Lower lobe of right lung (tissue), 2 donors: Measurements from ENCODE around the gene GZMM. TPM values are rescaled to one million over a fixed set of nuclear protein-coding genes. Genes with fewer than 3 reads are reported as not detected.

Experiments
- ATAC-seq, 2 donors: fragments of 200-7000 bp; cut with Tn5 transposase; one replicate each; pipeline ENCODE4 v1.9.1; 2020 to 2022; ENCODE audit warnings: mild to moderate bottlenecking in 2 of 2, moderate library complexity in 2 of 2
- DNase-seq: peaks from one replicate; pipeline ENCODE4 v3.0.0-alpha.2; 2020
- H3K27ac ChIP-seq: fragments of 200-600 bp; one replicate; pipeline ENCODE4 v1.8.0; 2022
- H3K27me3 ChIP-seq: fragments of 200-600 bp; one replicate; pipeline ENCODE4 v1.8.0; 2022; ENCODE audit warnings: low read depth
- H3K36me3 ChIP-seq: fragments of 200-600 bp; one replicate; pipeline ENCODE4 v1.8.0; 2022; ENCODE audit warnings: mild to moderate bottlenecking
- H3K4me1 ChIP-seq: fragments of 200-600 bp; one replicate; pipeline ENCODE4 v1.8.0; 2022
- H3K4me3 ChIP-seq: fragments of 200-600 bp; one replicate; pipeline ENCODE4 v1.8.0; 2022; ENCODE audit warnings: mild to moderate bottlenecking
- H3K9me3 ChIP-seq: fragments of 200-600 bp; one replicate; pipeline ENCODE4 v1.8.0; 2022
- CTCF ChIP-seq: fragments of 200-600 bp; IDR thresholded peaks from one replicate; pipeline ENCODE4 v1.8.0; 2022; ENCODE audit warnings: antibody characterized with exemption, mild to moderate bottlenecking
- intact Hi-C: fragments of 100-400 bp; cut with DNase I; formaldehyde crosslinking; loops from one replicate; pipeline ENCODE4 v1.11.0; 2022
- total RNA-seq: library from RNA; stranded (reverse); fragmentation: NEBNext Ultra II Directional; extraction: Animal tissue kit (Norgen Biotek cat#: 25700); gene quantifications from one replicate; pipeline ENCODE4 v1.2.1, GENCODE V29; 2021
- donor health status: DM: no; HTN: yes; CAD: no; lungs with severe emphysema.

The GZMM gene
- total RNA-seq, 1 donor from 2014 or later = 3.6 TPM

- Histone ChIP-seq H3K9me3 (no peaks in the 10 kb centered on the region), H3K27me3 (peaks cover 22% of the 10 kb centered on the region), H3K4me3 (no peak overlapping the region), H3K4me1 (peaks cover 8% of the 10 kb centered on the region), H3K27ac (no peak overlapping the region), H3K36me3 (no peaks in the 10 kb centered on the region)
- intact Hi-C loops = no loop called here
- DNase-seq (no peak), ATAC-seq (no peak)
- no peak for TF ChIP-seq CTCF
These were observed 42.2 kb upstream of the GZMM start for GRCh38 chr19:501646-502045.

DNA sequence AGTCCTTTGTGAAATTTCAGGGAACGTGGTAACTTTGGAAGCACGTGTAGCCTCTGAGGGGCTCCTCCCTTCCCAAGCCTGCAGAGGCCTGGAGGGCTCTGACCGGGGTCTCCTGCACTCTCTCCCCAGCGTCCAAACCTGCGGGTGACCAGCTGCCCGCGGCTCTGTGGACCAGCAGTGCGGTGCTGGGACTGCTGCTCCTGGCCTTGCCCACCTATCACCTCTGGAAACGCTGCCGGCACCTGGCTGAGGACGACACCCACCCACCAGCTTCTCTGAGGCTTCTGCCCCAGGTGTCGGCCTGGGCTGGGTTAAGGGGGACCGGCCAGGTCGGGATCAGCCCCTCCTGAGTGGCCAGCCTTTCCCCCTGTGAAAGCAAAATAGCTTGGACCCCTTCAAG, 39.2 kb upstream of the GZMM start:
- DNase-seq (peak; percentile 50), ATAC-seq (no peak)
- Histone ChIP-seq H3K4me3 (no peak overlapping the region), H3K27me3 (no peaks in the 10 kb centered on the region), H3K36me3 (peaks cover 4% of the 10 kb centered on the region), H3K27ac (no peak overlapping the region), H3K4me1 (peaks cover 21% of the 10 kb centered on the region), H3K9me3 (no peaks in the 10 kb centered on the region)
- intact Hi-C loops = no loop called here
- TF ChIP-seq CTCF = no peak

DNA sequence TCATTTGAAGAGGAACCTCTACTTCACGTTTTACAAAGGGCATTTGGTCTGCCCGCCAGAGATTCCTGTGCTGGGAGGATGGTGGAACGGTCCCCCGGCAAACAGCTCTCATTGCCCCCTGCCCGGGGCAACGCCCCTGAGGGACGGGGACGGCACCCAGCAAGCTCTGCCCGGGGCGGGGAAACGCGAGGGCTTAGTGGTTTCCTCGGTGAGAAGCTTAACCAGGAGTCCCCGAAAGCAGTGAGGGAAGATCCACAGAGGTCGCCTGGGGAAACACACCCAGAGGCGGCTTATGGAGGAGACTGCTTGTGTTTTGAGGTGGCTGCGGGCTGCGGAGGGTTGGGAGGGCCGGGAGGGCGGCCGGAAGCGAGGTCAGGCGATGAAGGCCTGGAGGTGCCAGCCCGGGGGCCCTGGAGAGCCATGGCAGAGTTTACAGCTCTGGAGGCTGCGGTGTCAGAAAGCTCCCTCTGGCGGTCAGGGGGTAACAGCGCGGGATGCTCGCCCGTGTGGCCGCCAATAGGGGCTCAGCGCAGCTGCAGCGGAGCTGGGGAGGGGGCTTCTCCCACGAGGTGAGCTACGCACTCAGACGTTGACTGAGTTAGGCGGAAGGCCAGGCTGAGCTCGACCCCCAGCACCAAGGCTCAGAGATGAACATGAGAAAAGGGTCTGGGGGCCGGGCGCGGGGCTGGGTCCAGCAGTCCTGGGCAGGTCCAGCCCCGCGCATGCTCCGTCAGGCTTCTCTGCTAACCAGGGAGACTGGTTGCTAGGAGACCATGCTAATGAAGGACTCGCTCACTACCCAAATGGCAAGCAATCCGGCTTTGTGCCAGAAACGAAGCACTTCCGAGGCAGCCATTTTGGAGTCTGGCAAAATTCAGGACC, 37.2 kb upstream of the GZMM start:
- ATAC-seq = peak; percentile 93

GRCh38 chr19:507286-508203, 36.3 kb upstream of the GZMM start, which contains the start of gene TPGS1:
Gene TPGS1 (plus strand): TSS chr19:507497. CDS start chr19:507507, 10 bp downstream.
- TF ChIP-seq CTCF = no peak
- Histone ChIP-seq H3K27me3 (no peaks in the 10 kb centered on the region), H3K27ac (peak within 1 kb of the TSS; percentile 97), H3K4me1 (peaks cover 42% of the 10 kb centered on the region), H3K36me3 (peaks cover 5% of the 10 kb centered on the region), H3K4me3 (peak within 1 kb of the TSS; percentile 100), H3K9me3 (no peaks in the 10 kb centered on the region)
- DNase-seq (peak; percentile 95), ATAC-seq (peak; percentile 94 to 95)
- intact Hi-C loops = no loop called here

More for the DNA sequence above, 37.2 kb upstream of the GZMM start:
- peak overlapping the region; percentile 97 for H3K27ac ChIP-seq
- H3K4me3 ChIP-seq = peak overlapping the region; percentile 100
- peak; percentile 98 for DNase-seq
- no peaks in the 10 kb centered on the region for H3K27me3 ChIP-seq
- H3K36me3 ChIP-seq = peaks cover 5% of the 10 kb centered on the region
- intact Hi-C loops = no loop called here
- H3K4me1 ChIP-seq = peaks cover 36% of the 10 kb centered on the region
- TF ChIP-seq CTCF = peak; percentile 95
- no peaks in the 10 kb centered on the region for H3K9me3 ChIP-seq
